K562 (cell line): Measurements from ENCODE around the gene SCAF11. TPM values are rescaled to one million over a fixed set of nuclear protein-coding genes. Genes with fewer than 3 reads are reported as not detected.

ENCODE experiments used
- ADNP ChIP-seq: fragments of 200-800 bp; sonication (Bioruptor generic); IDR thresholded peaks from 2 replicates; pipeline ENCODE4 v1.6.1; 2016; ENCODE audit warnings: missing genetic modification characterization, missing compliant biosample characterization
- ATF7 ChIP-seq: fragments of 450-650 bp; IDR thresholded peaks from 2 replicates; pipeline ENCODE4 v1.7.1; 2014; ENCODE audit warnings: mild to moderate bottlenecking, moderate library complexity
- CBX2 ChIP-seq: fragments of 200-600 bp; sonication (generic); IDR thresholded peaks from one replicate; pipeline ENCODE4 v1.6.1; 2012; ENCODE audit warnings: mild to moderate bottlenecking, low read length, inconsistent platforms; ENCODE audit not compliant: insufficient read depth, poor library complexity, severe bottlenecking
- CHD2 ChIP-seq: IDR thresholded peaks from 2 replicates; pipeline ENCODE4 v1.6.1; 2011; ENCODE audit warnings: low read depth, low read length
- DEAF1 ChIP-seq: fragments of 450-650 bp; formaldehyde crosslinking; IDR thresholded peaks from 2 replicates; pipeline ENCODE4 v1.4.0; 2020; ENCODE audit warnings: mild to moderate bottlenecking, moderate library complexity
- E2F1 ChIP-seq: sonication (generic); formaldehyde crosslinking; IDR thresholded peaks from 2 replicates; pipeline ENCODE4 v1.8.1; 2023; ENCODE audit warnings: mild to moderate bottlenecking, missing genetic modification reagents, moderate library complexity
- EHMT2 ChIP-seq: fragments of 450-650 bp; IDR thresholded peaks from 2 replicates; pipeline ENCODE4 v1.6.1; 2018; ENCODE audit warnings: antibody characterized with exemption
- HOXB6 ChIP-seq: fragments of 250-450 bp; sonication (Bioruptor Pico); IDR thresholded peaks from 2 replicates; pipeline ENCODE4 v1.5.1; 2022; ENCODE audit warnings: mild to moderate bottlenecking, borderline replicate concordance
- HSF4 ChIP-seq: fragments of 250-450 bp; sonication (Bioruptor Pico); IDR thresholded peaks from 2 replicates; pipeline ENCODE4 v2.1.2; 2022; ENCODE audit warnings: mild to moderate bottlenecking, moderate library complexity, borderline replicate concordance
- JUND ChIP-seq, 2 experiments: IDR thresholded peaks; 2 replicates in 1 of 2; 3 replicates in 1 of 2; pipeline ENCODE4 v1.6.1; 2011; ENCODE audit warnings: borderline replicate concordance in 2 of 2, low read depth in 2 of 2, low read length in 2 of 2, improper control_type of control experiment in 1 of 2, missing biosample characterization in 1 of 2, missing genetic modification characterization in 1 of 2, missing genetic modification reagents in 1 of 2
- KAT7 ChIP-seq: sonication (generic); formaldehyde crosslinking; IDR thresholded peaks from 2 replicates; pipeline ENCODE4 v1.8.0; 2022; ENCODE audit warnings: missing genetic modification reagents, mild to moderate bottlenecking, borderline replicate concordance
- MAZ ChIP-seq, 2 experiments: fragments of 450-650 bp in 1 of 2; sonication (generic) in 1 of 2; formaldehyde crosslinking; IDR thresholded peaks in 1 of 2; conservative IDR thresholded peaks in 1 of 2; 2 replicates each; pipeline versions ENCODE4 v1.4.0 to v1.5.0; 2020; ENCODE audit warnings: mild to moderate bottlenecking in 1 of 2, missing genetic modification reagents in 1 of 2
- MTA2 ChIP-seq: fragments of 450-650 bp; IDR thresholded peaks from 2 replicates; pipeline ENCODE4 v1.6.1; 2016; ENCODE audit warnings: low read depth
- NELFE ChIP-seq: IDR thresholded peaks from 2 replicates; pipeline ENCODE4 v1.6.1; 2011; ENCODE audit warnings: mild to moderate bottlenecking; ENCODE audit not compliant: insufficient read depth, insufficient read length
- NR1H2 ChIP-seq: sonication (generic); formaldehyde crosslinking; IDR thresholded peaks from 2 replicates; pipeline ENCODE4 v1.4.0; 2020; ENCODE audit warnings: mild to moderate bottlenecking, missing genetic modification reagents
- POLR2B ChIP-seq: fragments of 450-650 bp; IDR thresholded peaks from 2 replicates; pipeline ENCODE4 v1.6.1; 2018; ENCODE audit warnings: low read depth; ENCODE audit not compliant: partially characterized antibody
- SIRT6 ChIP-seq: IDR thresholded peaks from one replicate; pipeline ENCODE4 v1.6.1; 2012; ENCODE audit warnings: low read depth, mild to moderate bottlenecking, control low read depth, inconsistent platforms, low read length, moderate library complexity
- SMAD1 ChIP-seq: fragments of 150-350 bp; IDR thresholded peaks from 2 replicates; pipeline ENCODE4 v1.6.1; 2014; ENCODE audit warnings: low read length, low read depth; ENCODE audit not compliant: partially characterized antibody
- SMAD4 ChIP-seq: fragments of 250-450 bp; sonication (Bioruptor Pico); conservative IDR thresholded peaks from 2 replicates; pipeline ENCODE4 v1.8.0; 2021; ENCODE audit warnings: inconsistent platforms, mild to moderate bottlenecking, moderate library complexity
- THRAP3 ChIP-seq: fragments of 450-650 bp; IDR thresholded peaks from 2 replicates; pipeline ENCODE4 v1.6.1; 2016; ENCODE audit warnings: mild to moderate bottlenecking, inconsistent platforms, borderline replicate concordance
- U2AF1 ChIP-seq: fragments of 200-400 bp; formaldehyde crosslinking; optimal IDR thresholded peaks from 2 replicates; pipeline ENCODE3; 2017; ENCODE audit warnings: mild to moderate bottlenecking, low read depth, low read length, moderate library complexity
- XRCC3 ChIP-seq: fragments of 450-650 bp; IDR thresholded peaks from 2 replicates; pipeline ENCODE4 v1.6.1; 2017; ENCODE audit warnings: mild to moderate bottlenecking, moderate library complexity
- ZFP30 ChIP-seq: fragments of 250-450 bp; sonication (Bioruptor Pico); IDR thresholded peaks from 2 replicates; pipeline ENCODE4 v1.8.0; 2022; ENCODE audit warnings: moderate library complexity, mild to moderate bottlenecking, inconsistent platforms, borderline replicate concordance
- ZNF263 ChIP-seq: sonication (generic); formaldehyde crosslinking; IDR thresholded peaks from 2 replicates; pipeline ENCODE4 v1.8.0; 2022; ENCODE audit warnings: mild to moderate bottlenecking, missing genetic modification reagents, borderline replicate concordance
- ZNF449 ChIP-seq: fragments of 250-450 bp; sonication (Bioruptor Pico); IDR thresholded peaks from 2 replicates; pipeline ENCODE4 v1.8.0; 2022; ENCODE audit warnings: moderate library complexity, mild to moderate bottlenecking, inconsistent platforms
- polyA plus RNA-seq, 8 experiments: library from polyadenylated mRNA; depleted of rRNA in 4 of 8; stranded (reverse) in 5 of 8; unstranded in 3 of 8; fragments of >200 nt; fragmentation: Nextera tagmentation in 2 of 8; fragmentation: Illumina TruSeq in 1 of 8; extraction: Ambion mirVana in 2 of 8; extraction: Trizol in 1 of 8; gene quantifications; 2 replicates each; pipeline versions ENCODE4 v1.2.1 to v1.2.3, GENCODE V29; 2011 to 2014; ENCODE audit warnings: inconsistent platforms in 1 of 8, missing spikeins in 1 of 8
- total RNA-seq, 7 experiments: library from RNA; depleted of rRNA in 6 of 7; stranded (reverse); fragments of >200 nt in 6 of 7; fragmentation: Illumina TruSeq in 2 of 7; extraction: Trizol in 2 of 7; gene quantifications; 2 replicates each; pipeline versions ENCODE4 v1.2.1 to v1.2.3, GENCODE V29; 2011 to 2021; ENCODE audit warnings: low replicate concordance in 1 of 7

Gene SCAF11
- total and polyA plus RNA-seq, 9 of the 15 experiments (the other 6 are each of a cell fraction or from before 2014, with no cell fraction given), result 30.4 to 119 (median 80.0) TPM

GRCh38 chr12:45989721-45990467, 480 bp downstream of the SCAF11 start (continued):
- TF ChIP-seq JUND (IDR thresholded peaks at IDR 0.05; ENCODE audit: borderline replicate concordance, low read depth, low read length) (no peak), JUND (tag; IDR thresholded peaks at IDR 0.05; ENCODE audit: borderline replicate concordance, low read depth, low read length) (no peak), MTA2 (no peak), HOXB6 (CRISPR knock-in tag) (no peak), ATF7 (no peak), KAT7 (peak; percentile 28; the same call in 1 of the 2 replicates), HSF4 (CRISPR knock-in tag) (no peak), MAZ (CRISPR knock-in tag; conservative IDR thresholded peaks at IDR 0.05 in 1 of 2, IDR thresholded peaks at IDR 0.05 in 1 of 2) (no peak; a peak in 1 of 4 replicates), SMAD1 (no peak), THRAP3 (no peak), ADNP (tag) (no peak), POLR2B (no peak), SIRT6 (no peak), E2F1 (CRISPR knock-in tag) (0 out of 2 replicates have a peak, but pooled peaks have one; percentile 66), EHMT2 (no peak), ZNF263 (CRISPR knock-in tag) (no peak), U2AF1 (peak; percentile 43), XRCC3 (no peak), CHD2 (no peak), NR1H2 (CRISPR knock-in tag) (0 out of 2 replicates have a peak, but pooled peaks have one; percentile 90), SMAD4 (no peak), NELFE (no peak), CBX2 (no peak), ZFP30 (CRISPR knock-in tag) (no peak), ZNF449 (CRISPR knock-in tag) (no peak), DEAF1 (CRISPR knock-in tag) (no peak)
